Measurements from ENCODE around the gene LSAMP.

DNA sequence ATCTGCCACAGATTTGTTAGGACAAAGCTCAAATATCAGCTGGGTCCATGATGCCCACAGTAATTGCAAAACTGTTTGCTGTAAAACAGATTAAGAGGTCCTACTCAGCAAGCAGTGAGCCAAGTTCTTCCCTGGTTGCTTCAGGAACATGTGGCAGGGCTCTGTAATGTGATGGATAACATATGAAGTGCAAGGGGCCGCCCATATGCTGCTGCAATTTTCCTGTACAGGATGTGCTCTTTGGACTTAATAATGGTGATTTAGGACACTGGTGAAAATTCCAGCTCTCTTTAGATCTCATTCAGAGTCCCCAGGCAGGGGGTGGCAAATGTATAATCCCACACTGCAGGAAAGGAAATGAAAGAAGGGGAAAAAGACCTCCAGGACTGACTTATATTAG lies 289.4 kb downstream of the LSAMP start:
- TF ChIP-seq RCOR1 (IDR thresholded peaks at IDR 0.05; ENCODE audit: low read depth, low read length) = no peak
- no peak for TF ChIP-seq CTCF (IDR thresholded peaks at IDR 0.05)
- no peak for TF ChIP-seq SREBF2 (IDR thresholded peaks at IDR 0.05)
- no peak for TF ChIP-seq RAD21 (conservative IDR thresholded peaks at IDR 0.05 in 1 of 2, IDR thresholded peaks at IDR 0.05 in 1 of 2)
- no peak for TF ChIP-seq POLR2A (IDR thresholded peaks at IDR 0.05; ENCODE audit: low read length)
- no peak for TF ChIP-seq ELK1 (IDR thresholded peaks at IDR 0.05; ENCODE audit: low read depth, low read length)
- TF ChIP-seq MAFK (IDR thresholded peaks at IDR 0.05; ENCODE audit: partially characterized antibody) = no peak
- no peak for TF ChIP-seq ESRRA (IDR thresholded peaks at IDR 0.05; ENCODE audit: borderline replicate concordance, low read length)
- no peak for TF ChIP-seq EP300 (IDR thresholded peaks at IDR 0.05)
